HEK293T (cell line): ENCODE results near the gene TANK.
A peak's percentile ranks its signal among the peaks of the same experiment; 100 is the strongest.

Experiments used
- CTCF ChIA-PET: fragments of 350-600 bp; formaldehyde crosslinking; extraction: SDS; loops from one replicate; lab custom pipeline; 2021; ENCODE audit warnings: antibody characterized with exemption, inconsistent platforms; lab: Yijun Ruan, JAX
- POLR2A ChIA-PET: fragments of 350-600 bp; formaldehyde crosslinking; extraction: SDS; loops from one replicate; lab custom pipeline; 2020; ENCODE audit warnings: antibody characterized with exemption, inconsistent platforms; lab: Yijun Ruan, JAX
- DNase-seq: peaks from one replicate; pipeline ENCODE4 v3.0.0; 2012; ENCODE audit warnings: mixed read lengths; ENCODE audit errors: extremely low spot score
- ARNT ChIP-seq: fragments of 450-650 bp; IDR thresholded peaks from 2 replicates; pipeline ENCODE4 v1.6.1; 2017; ENCODE audit warnings: mild to moderate bottlenecking
- BHLHE40 ChIP-seq: fragments of 450-650 bp; IDR thresholded peaks from 2 replicates; pipeline ENCODE4 v1.6.1; 2016; ENCODE audit warnings: mild to moderate bottlenecking, moderate library complexity, borderline replicate concordance
- CTBP1 ChIP-seq: fragments of 450-650 bp; IDR thresholded peaks from 2 replicates; pipeline ENCODE4 v1.6.1; 2016; ENCODE audit warnings: borderline replicate concordance
- ELF4 ChIP-seq: fragments of 450-650 bp; IDR thresholded peaks from 2 replicates; pipeline ENCODE4 v1.6.1; 2017; ENCODE audit warnings: antibody characterized with exemption
- FOXA1 ChIP-seq: fragments of 450-650 bp; IDR thresholded peaks from 2 replicates; pipeline ENCODE4 v1.6.1; 2016; ENCODE audit warnings: mild to moderate bottlenecking
- FOXK2 ChIP-seq: fragments of 450-650 bp; IDR thresholded peaks from 2 replicates; pipeline ENCODE4 v1.6.1; 2016; ENCODE audit warnings: mild to moderate bottlenecking
- FOXM1 ChIP-seq: fragments of 450-650 bp; IDR thresholded peaks from 2 replicates; pipeline ENCODE4 v1.6.1; 2017; ENCODE audit warnings: mild to moderate bottlenecking, borderline replicate concordance
- HDGF ChIP-seq: fragments of 450-650 bp; IDR thresholded peaks from 2 replicates; pipeline ENCODE4 v1.6.1; 2017; ENCODE audit warnings: antibody characterized with exemption, borderline replicate concordance
- L3MBTL2 ChIP-seq: fragments of 450-650 bp; conservative IDR thresholded peaks from 2 replicates; pipeline ENCODE4 v1.6.1; 2016; ENCODE audit warnings: mild to moderate bottlenecking
- LEF1 ChIP-seq: fragments of 450-650 bp; IDR thresholded peaks from 2 replicates; pipeline ENCODE4 v1.6.1; 2017; ENCODE audit warnings: mild to moderate bottlenecking, borderline replicate concordance
- NFRKB ChIP-seq: fragments of 450-650 bp; IDR thresholded peaks from 2 replicates; pipeline ENCODE4 v1.6.1; 2016; ENCODE audit warnings: mild to moderate bottlenecking, moderate library complexity
- SP1 ChIP-seq: fragments of 450-650 bp; IDR thresholded peaks from 2 replicates; pipeline ENCODE4 v1.6.1; 2017
- SUZ12 ChIP-seq: fragments of 450-650 bp; IDR thresholded peaks from 2 replicates; pipeline ENCODE4 v1.6.1; 2016; ENCODE audit warnings: mild to moderate bottlenecking
- TARDBP ChIP-seq: fragments of 450-650 bp; IDR thresholded peaks from 2 replicates; pipeline ENCODE4 v1.6.1; 2016
- ZNF384 ChIP-seq: fragments of 450-650 bp; IDR thresholded peaks from 2 replicates; pipeline ENCODE4 v1.6.1; 2016
- TF ChIP-seq, protein P1 (sequence below): fragments of 450-650 bp; IDR thresholded peaks from 2 replicates; pipeline ENCODE4 v1.6.1; 2016

The TANK gene

DNA sequence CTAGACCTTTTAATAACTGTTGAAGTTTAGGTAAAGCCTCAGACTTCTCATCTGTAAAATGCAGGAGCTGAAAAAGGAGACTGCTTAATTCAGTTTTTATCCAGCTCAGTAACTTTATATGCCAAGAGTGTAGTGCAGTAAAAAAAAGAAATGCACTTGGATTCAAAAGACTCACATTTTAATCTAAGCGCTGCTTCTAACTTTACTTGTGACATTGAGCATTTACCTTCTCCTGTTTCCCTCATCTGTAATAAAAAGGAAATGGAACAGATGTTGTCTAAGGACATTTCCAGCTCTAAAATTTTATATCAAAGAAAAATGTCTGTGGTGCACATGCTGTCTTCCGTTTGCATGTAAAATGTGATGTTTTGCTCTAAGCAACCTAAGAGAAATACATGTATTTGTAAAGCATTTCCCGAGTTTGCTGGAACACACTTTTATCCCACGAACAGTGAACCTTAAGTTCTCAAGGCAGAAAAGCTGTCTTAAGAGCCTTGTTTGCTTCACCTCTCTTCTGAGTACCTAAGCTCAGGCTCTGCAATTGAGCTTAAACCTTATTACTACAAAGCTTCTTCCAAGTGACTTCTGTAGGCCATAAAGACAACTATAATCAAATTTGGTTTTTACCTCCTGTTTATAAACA is 24.2 kb upstream of the TANK start:
- CTCF ChIA-PET, result no interaction called here
- POLR2A ChIA-PET, result no interaction called here
- no peak for DNase-seq
- TF ChIP-seq, protein P1, sequence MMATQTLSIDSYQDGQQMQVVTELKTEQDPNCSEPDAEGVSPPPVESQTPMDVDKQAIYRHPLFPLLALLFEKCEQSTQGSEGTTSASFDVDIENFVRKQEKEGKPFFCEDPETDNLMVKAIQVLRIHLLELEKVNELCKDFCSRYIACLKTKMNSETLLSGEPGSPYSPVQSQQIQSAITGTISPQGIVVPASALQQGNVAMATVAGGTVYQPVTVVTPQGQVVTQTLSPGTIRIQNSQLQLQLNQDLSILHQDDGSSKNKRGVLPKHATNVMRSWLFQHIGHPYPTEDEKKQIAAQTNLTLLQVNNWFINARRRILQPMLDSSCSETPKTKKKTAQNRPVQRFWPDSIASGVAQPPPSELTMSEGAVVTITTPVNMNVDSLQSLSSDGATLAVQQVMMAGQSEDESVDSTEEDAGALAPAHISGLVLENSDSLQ, result no peak
- TF ChIP-seq FOXM1 (no peak), BHLHE40 (no peak), FOXA1 (no peak), ELF4 (no peak), SP1 (no peak), L3MBTL2 (no peak), TARDBP (no peak), SUZ12 (no peak), ARNT (no peak), CTBP1 (no peak)

- TF ChIP-seq, protein P1, result no peak
- no peak for TF ChIP-seq TARDBP
- no peak for TF ChIP-seq FOXA1
- DNase-seq, result no peak
- POLR2A ChIA-PET, result no interaction called here
- CTCF ChIA-PET, result no interaction called here
Measured at GRCh38 chr2:161136696-161137324, 23.4 kb upstream of the TANK start.

DNA sequence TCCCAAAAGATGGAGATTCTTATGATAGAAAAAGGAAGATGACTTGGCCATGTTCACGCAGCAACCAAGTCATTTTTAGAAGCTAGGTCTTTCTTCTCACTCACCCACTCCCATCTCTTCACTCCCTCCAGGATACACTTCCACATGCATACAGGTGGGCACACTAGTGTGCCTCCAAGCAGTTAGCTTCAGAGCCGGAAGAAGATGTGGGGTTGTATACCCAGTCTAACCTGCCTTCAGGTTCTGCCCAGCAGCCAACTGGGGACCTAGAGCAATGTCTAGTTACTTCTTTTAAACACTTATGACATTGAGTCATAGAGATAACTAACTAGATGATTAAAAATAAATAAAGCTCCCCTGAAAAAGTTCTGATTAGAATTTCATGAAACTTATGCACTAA is 21.8 kb upstream of the TANK start:
- no peak for DNase-seq
- CTCF ChIA-PET, result no interaction called here

GRCh38 chr2:161139098-161139987 is 20.9 kb upstream of the TANK start:
- TF ChIP-seq, protein P1, result 0 out of 2 replicates have a peak, but pooled peaks have one; percentile 3
- TF ChIP-seq HDGF (no peak), SUZ12 (no peak), FOXK2 (no peak), ELF4 (no peak), L3MBTL2 (no peak), ZNF384 (no peak), FOXM1 (no peak)
- ChIA-PET CTCF (no interaction called here), POLR2A (no interaction called here)
- DNase-seq, result no peak

More for the DNA sequence above, 21.8 kb upstream of the TANK start:
- POLR2A ChIA-PET, result no interaction called here
- TF ChIP-seq FOXK2 (no peak), SUZ12 (no peak), HDGF (no peak), ZNF384 (no peak), LEF1 (no peak), BHLHE40 (no peak), L3MBTL2 (no peak), FOXA1 (no peak), SP1 (no peak), FOXM1 (no peak), ELF4 (no peak), NFRKB (no peak), CTBP1 (no peak), ARNT (no peak), TARDBP (no peak)
- TF ChIP-seq, protein P1, result no peak

- TF ChIP-seq FOXK2 (no peak), FOXM1 (no peak), SP1 (no peak), NFRKB (no peak), L3MBTL2 (no peak), HDGF (no peak), TARDBP (no peak), ZNF384 (no peak)
- TF ChIP-seq, protein P1, result no peak
- POLR2A ChIA-PET, result no interaction called here
- DNase-seq, result no peak
- CTCF ChIA-PET, result no interaction called here
Measured at GRCh38 chr2:161141033-161141432, 19.2 kb upstream of the TANK start.
